GM18870 (cell line): ENCODE measurements around the gene KCNJ15.
A peak's percentile ranks its signal among the peaks of the same experiment; 100 is the strongest.
"Not testable (repeated sequence)": the region's sequence is repeated elsewhere in the genome, so short reads cannot be mapped to it uniquely, and the experiment has no call there.

Experiments
- ATAC-seq: cut with Tn5 transposase; IDR thresholded peaks from one replicate; pipeline ENCODE4 v1.9.1; 2021; ENCODE audit warnings: moderate library complexity; ENCODE audit not compliant: unreplicated experiment

KCNJ15 gene

DNA sequence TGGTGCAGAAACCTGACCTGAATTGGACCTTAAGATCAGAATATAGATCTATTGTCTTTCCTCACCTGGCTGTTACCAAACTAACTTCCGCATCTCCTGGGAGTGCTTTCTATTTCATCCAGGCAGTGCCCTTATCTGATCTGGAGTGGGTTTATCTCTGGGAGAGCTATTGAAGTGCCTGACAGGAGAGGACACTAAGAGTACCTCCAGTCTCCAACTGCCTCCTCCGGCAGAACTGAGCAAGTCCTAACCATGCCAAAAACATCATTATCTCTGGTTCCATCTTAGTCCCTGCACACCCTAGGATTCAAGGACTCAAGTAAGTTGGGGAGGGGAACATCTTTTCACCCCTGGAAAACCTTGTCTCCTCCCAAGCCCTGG is 12.4 kb upstream of the KCNJ15 start:
- ATAC-seq: no peak

GRCh38 chr21:38244885-38245869 is 11.6 kb upstream of the KCNJ15 start:
- peak; percentile 77 for ATAC-seq

DNA sequence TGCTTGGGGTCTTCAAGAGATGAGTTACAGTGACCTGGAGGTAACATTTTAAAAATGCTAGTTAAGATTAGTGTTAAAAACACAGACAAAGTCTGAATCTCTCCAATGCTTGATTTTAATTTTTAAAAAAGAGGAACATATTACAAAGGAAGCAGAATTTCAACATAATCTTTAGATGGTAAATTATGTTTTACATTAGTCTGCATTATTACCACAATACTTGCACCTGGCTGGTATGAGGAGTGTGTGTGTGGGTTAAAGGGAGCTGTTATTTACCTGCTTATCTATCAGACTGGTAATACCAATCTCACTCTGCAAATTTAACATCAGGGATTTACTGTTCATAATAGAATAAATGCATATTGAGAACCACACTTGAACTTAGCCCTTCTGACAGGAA is 10.3 kb upstream of the KCNJ15 start:
- no peak for ATAC-seq

DNA sequence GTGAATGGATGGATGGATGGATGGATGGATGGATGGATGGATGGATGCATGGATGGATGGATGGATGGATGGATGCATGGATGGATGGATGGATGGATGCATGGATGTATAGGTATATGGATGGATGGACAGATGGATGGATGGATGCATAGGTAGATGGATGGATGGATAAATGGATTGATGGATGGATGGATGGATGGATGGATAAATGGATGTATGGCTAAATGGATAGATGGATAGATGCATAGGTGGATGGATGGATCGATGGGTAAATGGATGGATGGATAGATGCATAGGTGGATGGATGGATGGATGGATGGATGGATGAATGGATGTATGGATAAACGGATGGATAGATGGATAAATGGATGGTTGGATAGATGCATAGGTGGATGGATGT is 9.7 kb upstream of the KCNJ15 start:
- not testable (repeated sequence) for ATAC-seq

DNA sequence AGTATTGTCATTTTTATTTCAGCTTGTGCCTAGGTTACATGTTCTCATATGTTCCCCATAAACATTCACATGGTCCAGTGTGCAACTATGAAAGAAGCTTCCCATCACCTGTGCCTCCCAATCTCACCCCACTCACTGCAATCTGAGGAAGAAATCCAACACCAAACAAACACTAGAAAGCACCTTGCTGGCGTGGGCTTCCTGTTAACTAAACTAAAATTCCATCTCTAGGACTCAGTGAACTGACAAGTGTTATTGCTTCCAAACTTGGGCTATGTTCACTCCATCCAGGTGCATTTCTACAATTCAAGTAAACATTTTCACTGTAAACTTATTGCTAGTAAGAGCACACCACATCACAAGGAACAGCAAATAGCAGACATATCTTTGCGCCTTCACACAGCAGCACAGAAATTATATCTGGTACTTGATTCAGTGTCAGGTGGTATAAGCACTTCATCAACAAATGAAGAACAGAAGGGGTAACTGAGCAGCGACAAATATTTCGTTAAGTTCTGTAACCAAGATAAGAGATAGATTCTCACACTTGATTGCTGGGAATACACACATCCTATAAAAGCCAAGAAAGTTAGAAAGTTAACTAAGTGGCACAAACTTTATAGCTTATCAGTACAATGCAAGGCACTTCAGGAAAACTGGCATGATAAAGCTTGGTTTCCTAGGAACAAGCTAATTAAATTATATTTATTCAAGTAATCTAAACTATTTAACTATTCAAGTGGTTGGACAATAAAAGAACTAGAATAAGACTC is 8.9 kb upstream of the KCNJ15 start:
- ATAC-seq: no peak

- peak; percentile 77 for ATAC-seq
Observed at GRCh38 chr21:38249256-38249655, 7.5 kb upstream of the KCNJ15 start.

DNA sequence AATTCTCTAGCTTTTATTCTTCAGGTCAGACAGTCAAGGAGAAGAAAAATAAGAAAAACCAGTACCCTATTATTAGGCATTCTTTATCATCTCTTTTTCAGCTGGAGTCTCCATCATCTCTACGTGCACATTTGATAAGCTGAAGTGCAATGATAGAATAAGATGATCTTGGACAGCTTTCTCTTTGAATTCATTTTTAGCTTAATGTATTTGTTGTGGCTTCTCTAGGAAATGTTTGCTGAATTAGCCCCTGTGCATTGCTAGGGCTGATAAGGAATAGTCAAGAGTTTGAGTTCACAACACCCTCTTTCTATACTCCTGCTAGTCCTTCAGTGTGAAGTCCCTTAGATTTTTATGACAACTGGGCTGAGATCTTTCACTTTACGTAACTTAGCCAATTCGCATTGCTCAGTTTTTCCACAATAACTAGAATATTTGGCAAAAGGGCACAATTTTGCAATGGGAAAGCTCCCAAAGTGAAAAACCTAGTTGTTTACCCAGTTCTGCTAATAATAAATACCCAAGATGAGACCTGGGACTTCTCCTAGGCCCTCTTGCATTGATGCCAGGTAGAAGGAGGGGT is 7.0 kb upstream of the KCNJ15 start:
- ATAC-seq: no peak

DNA sequence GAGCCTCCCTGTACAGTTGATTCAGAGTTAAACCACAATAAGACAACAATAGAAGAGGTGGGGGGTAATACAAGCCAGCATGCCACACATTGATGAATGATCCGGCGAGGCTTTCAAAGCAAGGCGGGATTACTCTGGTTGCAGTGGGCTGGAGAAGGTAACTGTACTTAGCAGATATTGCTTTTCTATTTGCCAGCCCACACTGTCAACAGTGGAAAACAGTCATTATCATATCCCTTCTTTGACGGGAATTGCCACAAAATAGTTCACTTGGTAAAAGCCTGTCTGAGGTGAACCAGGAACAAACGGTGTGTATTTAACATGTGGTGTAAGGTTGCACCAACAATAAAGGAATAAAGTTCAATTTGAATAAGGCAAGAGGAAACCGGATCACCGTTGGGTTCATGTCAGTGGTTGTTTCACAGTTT is 5.8 kb upstream of the KCNJ15 start:
- ATAC-seq: no peak

DNA sequence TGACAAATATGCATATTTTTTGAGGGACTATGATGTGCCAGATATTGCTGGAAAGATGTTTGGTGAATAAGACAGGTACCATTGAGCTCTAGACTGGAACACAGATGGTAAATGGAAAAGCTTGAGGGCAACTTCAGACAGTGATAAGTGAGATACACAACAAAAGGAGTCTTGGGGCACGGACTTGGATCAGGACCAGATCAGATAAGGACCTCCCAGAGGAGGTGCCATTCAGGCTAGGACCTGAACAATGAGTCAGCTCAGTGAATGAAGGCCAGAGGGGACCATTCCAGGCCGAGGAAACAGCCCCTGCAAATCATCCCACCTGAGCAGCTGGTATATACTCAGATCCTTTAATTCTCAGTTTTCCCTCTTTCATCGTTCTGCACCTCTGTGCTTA is 1.8 kb upstream of the KCNJ15 start:
- no peak for ATAC-seq

DNA sequence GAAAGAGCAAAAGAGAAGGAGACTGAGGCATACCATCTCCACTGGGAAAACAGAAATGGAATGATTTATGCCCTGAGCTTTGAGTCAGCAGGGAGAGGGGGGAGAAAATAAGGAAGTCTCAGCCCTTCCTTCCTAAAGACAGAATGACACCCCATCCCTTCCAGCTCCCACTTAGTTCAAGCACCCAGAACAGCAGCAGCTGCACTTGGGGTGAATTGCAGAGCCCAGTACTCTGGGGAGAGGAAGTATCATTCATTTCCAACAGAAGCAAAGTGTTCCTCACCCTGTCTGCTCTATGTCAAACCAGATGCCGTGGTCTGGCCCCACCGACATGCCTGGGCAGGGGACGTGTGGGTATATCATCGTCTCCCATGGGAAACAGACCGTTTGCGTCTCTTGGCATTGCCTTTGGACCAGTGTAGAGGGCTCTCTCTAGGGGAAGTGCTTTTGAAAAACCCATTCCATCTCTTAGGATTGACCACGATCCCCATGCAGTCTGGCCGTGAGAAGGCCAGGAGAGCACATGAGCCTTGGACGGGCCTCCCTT is 1.1 kb upstream of the KCNJ15 start:
- ATAC-seq: no peak

DNA sequence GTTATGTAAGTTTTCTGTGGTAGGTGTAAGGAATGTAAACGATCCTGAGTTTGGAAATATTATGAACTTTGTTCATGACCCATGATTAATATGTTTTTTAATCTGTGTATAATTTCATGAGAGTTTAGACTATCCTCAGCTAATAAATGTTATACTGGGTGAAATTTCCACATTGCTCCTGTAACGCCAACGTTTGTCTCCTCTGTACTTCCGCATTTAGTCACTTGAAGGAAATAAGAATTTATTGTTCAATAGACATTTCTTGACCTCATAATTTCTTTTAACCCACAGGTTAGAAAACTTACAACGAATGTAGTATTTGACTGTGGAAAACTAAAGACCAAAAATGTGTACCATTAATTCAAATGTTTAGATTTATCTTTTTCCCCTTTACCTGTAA is 876 bp downstream of the KCNJ15 start:
- no peak for ATAC-seq

- no peak for ATAC-seq
Observed at GRCh38 chr21:38258521-38259485, 2.0 kb downstream of the KCNJ15 start.

DNA sequence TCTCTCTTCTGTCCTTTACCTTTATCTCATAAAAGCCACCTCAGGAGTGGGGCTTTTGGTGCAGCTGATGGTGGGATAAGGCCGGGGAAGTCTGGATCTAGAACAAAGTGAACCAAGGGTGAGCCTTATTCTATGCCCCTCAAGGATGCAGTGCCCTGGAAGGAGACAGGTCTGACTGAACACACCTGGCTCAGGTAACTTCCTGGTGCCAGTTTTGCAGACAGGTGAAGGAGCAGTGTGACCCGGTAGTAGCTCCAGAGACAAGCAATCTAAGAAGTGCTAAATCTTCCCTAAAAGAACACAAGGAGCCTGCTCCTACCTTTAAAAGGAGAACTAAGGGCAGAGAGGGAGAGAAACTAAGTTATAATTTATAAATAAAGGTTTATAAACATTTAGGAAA is 2.9 kb downstream of the KCNJ15 start:
- no peak for ATAC-seq

DNA sequence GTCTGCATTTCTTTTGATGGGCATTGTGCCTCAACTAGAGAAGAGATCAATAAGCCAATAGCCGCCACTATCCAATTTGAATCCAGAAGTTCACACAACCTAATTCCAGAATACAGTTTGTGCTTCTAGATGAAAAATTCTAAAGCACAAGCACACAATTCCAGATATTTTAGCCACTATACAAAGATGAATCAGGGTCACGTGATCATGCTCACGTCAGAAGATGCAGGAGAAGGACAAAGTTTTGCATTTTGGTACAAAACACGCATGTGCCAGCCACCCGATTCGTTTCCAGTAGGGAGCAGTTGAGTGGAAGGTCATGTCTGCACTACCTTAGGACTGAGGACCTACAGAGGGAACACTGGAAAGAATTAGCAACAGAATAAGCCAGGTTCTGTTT is 3.6 kb downstream of the KCNJ15 start:
- no peak for ATAC-seq

DNA sequence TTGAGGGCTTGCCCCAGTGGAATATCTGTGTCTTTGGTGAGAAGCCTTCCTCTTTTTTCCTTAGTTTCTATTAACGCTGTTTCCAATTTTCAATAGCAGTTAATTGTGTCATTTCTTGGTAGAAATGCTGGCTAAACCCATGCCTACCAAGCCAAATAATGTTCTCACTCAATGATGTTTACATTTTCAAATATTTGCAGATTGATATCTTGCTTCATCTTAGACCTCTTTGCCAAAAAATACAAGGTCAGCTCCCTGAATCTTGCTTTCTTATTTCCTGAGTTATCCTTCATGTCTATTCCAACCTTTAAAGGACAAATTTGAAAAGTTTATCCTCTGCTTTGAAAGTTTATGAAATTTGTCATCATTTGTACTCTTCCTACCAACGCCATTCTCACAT is 5.1 kb downstream of the KCNJ15 start:
- ATAC-seq: no peak

- ATAC-seq: no peak
Observed at GRCh38 chr21:38263493-38263892, 6.7 kb downstream of the KCNJ15 start.

GRCh38 chr21:38264571-38264970 is 7.8 kb downstream of the KCNJ15 start:
- no peak for ATAC-seq

DNA sequence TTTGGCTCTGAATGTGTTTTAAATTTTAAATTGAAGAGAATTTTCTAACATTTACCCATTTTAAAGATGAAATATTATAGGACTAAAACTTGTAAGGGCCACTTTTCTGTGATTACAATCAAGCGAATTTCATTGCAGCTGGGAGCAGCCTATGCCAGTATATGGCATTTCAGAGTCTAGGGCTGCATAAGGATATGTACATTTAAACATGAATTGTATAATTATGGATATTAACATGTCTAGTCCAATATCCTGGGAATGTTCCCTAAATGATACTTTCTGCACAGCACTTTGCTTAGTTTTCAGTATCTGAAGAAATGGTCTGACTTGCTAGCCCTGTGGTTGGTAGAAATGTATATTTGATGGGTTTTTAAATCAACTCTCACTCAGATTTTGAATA is 8.4 kb downstream of the KCNJ15 start:
- ATAC-seq: no peak

- no peak for ATAC-seq
Observed at GRCh38 chr21:38266732-38267131, 9.9 kb downstream of the KCNJ15 start.

GRCh38 chr21:38267136-38267755 is 10.5 kb downstream of the KCNJ15 start:
- ATAC-seq: no peak
